GM19043 (cell line): Measurements from ENCODE around the gene HBS1L.

ENCODE experiments used
- ATAC-seq: cut with Tn5 transposase; IDR thresholded peaks from one replicate; pipeline ENCODE4 v1.9.1; 2021; ENCODE audit warnings: low read depth; ENCODE audit not compliant: unreplicated experiment

The HBS1L gene

DNA sequence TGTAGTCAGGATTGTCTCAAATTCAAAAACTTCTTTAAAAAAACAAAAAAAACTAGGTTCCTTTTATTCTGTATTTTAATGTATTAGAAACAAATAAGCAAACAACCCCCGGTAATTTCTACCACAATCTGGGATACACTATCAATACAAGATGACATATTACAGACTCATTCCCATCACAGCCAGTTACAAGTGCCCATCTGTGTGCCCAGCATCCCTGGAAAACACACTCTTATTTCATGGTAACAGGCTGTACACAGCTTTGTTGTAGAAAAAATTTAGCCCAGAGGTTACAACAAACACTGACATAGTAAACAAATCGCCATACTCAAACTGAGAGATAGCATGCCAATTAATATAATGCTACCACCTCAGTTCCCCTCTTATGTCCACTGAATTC, 16.3 kb downstream of the HBS1L start:
- no peak for ATAC-seq

DNA sequence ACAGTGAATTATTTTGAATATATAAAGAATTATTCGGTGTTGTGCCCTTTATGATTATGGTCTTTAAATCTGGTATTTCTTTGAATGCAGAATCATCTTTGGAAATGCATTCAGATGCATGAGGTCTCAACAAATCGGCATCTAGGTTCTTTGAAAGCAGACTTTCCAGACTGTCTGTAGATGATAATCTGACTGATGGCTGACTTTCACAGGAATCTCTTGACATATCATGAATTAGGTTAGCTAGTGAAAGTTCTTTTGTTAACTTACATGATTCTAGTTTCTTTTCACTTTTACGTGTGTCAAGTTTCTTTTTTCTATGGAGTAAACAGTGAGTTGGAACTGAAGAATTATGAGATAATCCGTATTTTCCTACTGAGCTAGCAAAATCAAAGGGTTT, 17.1 kb downstream of the HBS1L start:
- no peak for ATAC-seq

GRCh38 chr6:135036731-135037420, 17.7 kb downstream of the HBS1L start:
- ATAC-seq: no peak

- ATAC-seq: no peak
These were observed 21.4 kb downstream of the HBS1L start for GRCh38 chr6:135033238-135033637.

- ATAC-seq: no peak
These were observed 24.0 kb downstream of the HBS1L start for GRCh38 chr6:135030532-135031178.

GRCh38 chr6:135030056-135030473, 24.6 kb downstream of the HBS1L start:
- peak; percentile 81 for ATAC-seq

GRCh38 chr6:135025775-135026174, 28.8 kb downstream of the HBS1L start:
- no peak for ATAC-seq

- ATAC-seq: no peak
These were observed 29.4 kb downstream of the HBS1L start for GRCh38 chr6:135025175-135025574.

DNA sequence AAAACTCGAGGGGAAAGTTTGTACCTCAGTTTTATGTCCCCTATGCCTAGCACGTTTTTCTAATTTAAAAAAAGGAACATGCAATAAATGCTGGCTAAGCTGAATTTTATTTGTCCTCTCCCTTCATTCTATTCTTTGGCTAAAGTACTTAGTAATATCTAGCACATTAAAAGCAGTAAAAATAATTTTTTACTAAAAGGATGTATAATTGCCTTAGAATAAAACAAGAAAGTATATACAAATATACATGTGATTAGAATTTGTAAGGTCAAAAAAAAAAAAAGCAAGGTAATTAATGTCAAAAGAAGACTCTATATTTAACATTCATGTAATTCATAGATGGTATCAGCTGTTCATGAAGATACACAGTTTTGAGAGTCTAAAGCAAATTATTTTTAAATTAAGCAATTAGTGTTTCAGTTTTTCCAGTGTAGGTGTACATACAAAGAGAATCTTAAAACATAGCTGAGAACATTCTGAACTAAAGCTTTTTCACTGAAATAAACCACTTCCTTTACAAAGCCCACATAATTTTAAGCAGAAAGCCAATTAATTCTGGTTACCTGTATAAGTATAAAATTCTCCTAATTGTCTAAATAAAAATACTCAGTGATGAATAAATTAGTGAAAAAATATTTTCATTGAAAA, 32.4 kb downstream of the HBS1L start:
- ATAC-seq: no peak

- ATAC-seq: peak; percentile 53
These were observed 33.1 kb downstream of the HBS1L start for GRCh38 chr6:135021310-135022049.

DNA sequence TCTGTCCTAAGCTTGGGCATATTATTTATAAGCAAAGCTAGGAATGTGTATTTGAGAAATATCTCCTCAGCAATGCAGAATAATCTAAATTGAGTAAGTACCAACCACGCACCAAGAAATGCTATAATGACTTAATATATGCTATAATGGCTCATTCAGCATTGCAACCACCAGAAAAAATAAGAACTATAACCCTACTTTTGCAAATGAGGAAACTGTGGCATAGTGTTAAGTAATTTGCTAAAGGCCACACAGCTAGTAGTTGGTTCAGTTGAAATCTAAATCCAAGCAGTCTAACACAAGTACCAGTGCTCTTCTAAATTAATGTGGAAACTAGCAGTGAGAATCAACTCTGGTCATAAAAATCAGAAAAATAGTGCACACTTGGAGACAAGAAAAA, 35.7 kb downstream of the HBS1L start:
- no peak for ATAC-seq

DNA sequence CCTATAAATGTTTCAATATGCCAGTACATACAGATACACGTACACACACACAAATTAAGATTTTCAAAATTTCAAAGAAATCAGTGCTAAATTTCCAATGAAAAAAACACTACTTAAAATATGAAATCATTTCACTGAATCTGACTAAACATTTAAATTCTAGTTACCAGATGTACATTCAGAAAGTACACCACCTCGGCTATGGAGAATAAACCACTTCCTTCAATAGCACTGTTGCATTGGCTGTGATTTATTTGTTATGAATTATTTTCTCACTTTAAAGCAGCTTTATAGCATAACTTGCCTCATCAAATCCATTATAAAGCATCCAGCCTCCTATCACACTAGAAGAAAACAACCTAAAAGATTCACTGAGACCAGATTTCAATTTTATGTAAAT, 36.6 kb downstream of the HBS1L start:
- ATAC-seq: no peak

DNA sequence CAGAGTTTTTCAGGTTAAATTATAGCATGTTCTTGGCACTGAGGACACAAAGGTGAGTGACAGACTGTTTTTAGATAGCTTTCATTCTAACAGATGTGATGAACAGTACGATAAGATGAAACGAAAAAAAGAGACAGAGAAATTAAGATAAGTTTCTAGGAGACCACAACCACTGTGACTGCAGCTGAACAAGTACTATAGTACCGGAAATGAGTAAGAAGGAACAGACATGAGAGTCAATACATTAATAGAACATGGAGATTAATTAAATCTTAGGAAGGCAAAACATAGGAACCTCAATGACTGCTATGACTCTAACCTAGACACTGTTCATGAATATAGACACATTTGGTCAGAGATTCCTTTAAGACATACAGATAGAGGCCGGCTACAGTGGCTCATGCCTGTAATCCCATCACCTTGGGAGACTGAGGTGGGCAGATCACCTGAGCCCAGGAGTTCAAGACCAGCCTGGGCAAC, 40.2 kb downstream of the HBS1L start:
- ATAC-seq: peak; percentile 89

DNA sequence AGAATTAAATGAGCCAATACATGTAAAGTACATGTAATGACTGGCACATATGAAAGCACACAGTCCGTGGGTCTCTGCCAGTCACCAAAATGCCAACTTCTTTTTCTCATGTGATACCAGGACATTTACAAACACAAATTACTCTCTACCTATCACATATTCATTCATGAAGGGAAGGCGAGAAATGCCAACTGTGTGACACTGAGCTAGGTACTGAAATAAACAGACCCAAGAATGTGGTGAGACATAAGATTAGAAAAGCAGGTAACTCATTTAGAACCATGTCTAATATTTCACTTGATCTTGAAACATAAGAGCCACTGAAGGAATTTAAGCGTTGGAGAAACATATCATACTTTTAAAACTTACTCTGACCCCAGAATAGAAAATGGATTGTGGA, 41.4 kb downstream of the HBS1L start:
- ATAC-seq: no peak

DNA sequence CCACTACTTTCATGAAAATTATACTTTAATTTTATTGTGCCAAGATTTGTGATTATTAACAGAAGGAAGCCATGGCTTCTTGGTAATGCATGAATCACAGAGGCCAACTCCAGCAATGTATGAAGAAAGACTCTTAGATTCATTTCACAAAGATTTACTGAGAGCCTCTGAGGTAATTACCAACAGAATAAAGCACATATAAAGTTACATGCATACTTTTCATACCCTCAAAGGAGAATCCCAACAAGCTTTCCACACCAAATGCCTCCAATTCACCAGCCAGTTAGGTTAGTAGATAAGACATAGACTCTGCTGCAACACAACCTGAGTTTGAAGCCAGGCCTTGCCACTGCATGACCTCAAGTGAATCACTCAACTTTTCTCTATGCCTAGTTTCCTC, 41.9 kb downstream of the HBS1L start:
- no peak for ATAC-seq

GRCh38 chr6:135012349-135012748, 42.3 kb downstream of the HBS1L start:
- ATAC-seq: no peak

DNA sequence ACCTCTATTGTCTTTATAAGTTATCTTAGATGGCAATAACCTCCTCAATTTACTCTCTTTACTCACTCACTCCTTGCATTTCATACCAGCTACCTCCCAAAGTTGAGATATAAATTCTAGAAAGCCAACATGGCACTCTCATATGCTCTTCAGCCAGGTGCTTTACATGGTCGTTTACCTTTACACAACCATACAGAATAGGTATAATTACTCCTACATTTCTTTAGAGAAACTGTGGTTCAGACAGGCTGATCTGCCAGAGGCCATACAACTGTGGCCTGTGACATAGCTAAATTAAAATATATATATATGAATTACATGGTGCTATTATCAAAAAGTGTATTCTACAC, 45.7 kb downstream of the HBS1L start:
- peak; percentile 17 for ATAC-seq

DNA sequence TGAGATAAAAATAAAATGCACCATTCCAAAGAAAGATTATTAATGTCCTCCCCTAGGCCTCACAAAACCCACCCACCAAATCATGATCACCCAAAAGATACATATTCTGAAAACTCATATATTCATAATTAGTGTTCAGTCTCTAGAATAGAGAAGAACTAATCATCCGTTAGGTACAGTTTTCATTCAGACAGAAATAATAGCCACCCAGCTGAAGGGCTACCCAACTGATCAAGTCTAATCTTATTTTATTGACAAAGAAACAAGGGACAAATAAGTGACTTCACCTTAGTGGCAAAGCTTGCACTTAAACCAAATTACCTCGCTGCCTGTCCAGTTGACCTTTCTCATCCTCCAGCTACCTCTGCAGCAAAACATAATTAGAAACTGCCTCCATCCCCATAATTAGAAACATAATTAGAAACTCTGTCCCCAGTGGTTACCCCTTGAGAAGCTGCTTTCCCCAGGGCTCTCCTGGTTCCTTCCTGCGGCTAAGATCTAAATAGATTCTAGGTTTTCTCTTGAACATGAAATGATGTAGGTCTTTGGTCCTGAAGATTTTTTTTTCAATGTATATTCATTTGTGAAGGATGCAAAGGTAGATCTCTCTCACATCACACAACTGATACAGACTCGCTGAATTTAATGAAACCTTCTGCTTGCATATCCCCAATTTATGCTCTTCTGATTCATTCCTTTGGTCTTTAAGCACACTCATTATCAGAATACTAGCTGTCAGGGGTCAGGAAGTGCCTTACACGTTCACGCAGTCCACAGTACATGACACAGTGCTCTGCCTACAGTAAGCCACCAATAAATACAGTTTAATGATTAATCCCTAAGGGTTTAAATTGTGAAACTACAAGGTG, 46.3 kb downstream of the HBS1L start:
- ATAC-seq: peak; percentile 95

- no peak for ATAC-seq
These were observed 48.2 kb downstream of the HBS1L start for GRCh38 chr6:135006386-135006914.

GRCh38 chr6:135004399-135004798, 50.2 kb downstream of the HBS1L start:
- no peak for ATAC-seq
